NCI-H1048 (cell line): ENCODE results near the gene FFAR2.
"Not testable (repeated sequence)": the region's sequence is repeated elsewhere in the genome, so short reads cannot be mapped to it uniquely, and the experiment has no call there.

Experiments
- DNase-seq: peaks from one replicate; lab custom pipeline; 2025; lab: John Stamatoyannopoulos, UW

The FFAR2 gene

DNA sequence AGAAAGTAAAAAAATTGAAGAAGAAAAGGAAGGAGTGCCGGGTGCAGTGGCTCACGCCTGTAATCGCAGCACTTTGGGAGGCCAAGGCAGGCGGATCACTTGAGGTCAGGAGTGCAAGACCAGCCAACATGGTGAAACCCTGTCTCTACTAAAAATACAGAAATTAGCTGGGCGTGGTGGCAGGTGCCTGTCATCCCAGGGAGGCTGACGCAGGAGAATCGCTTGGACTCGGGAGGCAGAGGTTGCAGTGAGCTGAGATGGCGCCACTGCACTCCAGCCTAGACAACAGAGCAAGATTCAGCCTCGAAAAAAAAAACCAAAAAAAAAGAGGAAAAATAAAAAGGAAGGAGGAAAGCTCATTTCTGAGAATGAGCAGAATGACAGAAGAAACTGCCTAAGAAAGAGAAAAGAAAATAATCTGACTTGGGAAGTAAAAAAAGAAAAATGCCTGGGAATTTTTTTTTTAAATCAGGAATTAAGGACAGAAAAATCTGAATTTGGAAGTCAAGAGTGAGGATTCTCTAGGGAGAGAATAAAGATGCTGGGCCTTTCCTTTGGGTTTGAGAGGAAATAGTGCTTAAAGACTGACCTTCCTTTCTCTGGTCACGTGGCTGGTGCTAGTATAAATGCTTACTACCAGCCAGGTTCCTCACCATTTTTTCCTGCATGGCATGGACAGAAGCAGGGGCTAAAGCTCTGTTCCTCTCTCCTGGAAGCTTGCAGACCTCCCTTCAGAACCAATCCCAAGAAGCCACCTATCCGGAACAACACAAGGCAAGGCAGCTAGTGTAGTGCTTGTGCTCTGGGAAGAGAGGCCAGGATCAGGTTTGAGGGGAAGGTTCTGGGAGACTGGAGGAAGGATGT, at the start of gene FFAR2:
TSS of gene FFAR2 (plus strand) at position 652 of the 864 bp plus-strand sequence. CDS start 1,458 bp downstream, outside the sequence.
- DNase-seq, result no peak

DNA sequence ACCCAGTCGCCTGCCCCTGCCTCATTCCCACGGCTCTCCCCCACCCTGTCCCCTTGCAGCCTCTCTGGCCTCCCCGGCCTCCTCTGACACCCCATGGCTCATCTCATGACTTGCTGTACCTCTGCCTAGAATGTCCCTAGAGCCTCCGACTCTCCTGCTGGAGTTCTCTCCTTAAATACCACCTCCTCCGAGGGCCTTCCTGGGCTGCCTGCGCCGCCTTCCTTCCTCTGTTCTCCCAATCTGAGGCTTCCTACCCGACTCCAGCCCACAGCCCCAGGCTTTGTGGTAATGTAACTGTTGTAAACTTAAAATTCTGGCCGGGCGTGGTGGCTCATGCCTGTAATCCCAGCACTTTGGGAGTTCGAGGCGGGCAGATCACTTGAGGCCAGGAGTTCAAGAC, 49.5 kb upstream of the FFAR2 start:
- DNase-seq, result no peak

DNA sequence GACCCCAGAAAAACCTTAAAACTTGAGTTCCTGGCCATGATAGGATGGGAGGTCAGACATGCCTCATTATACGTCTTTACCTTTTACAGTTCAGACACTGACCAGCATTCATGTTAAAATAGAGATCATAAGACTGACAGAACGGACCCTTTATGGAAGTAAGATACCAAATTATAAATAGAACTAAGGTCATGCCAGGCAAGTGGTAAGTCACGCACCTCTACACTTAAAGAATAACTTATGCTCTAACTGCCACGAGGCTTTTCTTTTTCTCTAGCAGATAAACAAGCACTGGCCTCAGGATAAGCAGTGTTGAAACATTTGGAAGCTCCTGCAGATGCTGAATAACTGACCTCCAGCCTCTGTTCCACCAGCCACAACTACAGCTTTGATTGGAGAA, 48.8 kb upstream of the FFAR2 start:
- no peak for DNase-seq

DNA sequence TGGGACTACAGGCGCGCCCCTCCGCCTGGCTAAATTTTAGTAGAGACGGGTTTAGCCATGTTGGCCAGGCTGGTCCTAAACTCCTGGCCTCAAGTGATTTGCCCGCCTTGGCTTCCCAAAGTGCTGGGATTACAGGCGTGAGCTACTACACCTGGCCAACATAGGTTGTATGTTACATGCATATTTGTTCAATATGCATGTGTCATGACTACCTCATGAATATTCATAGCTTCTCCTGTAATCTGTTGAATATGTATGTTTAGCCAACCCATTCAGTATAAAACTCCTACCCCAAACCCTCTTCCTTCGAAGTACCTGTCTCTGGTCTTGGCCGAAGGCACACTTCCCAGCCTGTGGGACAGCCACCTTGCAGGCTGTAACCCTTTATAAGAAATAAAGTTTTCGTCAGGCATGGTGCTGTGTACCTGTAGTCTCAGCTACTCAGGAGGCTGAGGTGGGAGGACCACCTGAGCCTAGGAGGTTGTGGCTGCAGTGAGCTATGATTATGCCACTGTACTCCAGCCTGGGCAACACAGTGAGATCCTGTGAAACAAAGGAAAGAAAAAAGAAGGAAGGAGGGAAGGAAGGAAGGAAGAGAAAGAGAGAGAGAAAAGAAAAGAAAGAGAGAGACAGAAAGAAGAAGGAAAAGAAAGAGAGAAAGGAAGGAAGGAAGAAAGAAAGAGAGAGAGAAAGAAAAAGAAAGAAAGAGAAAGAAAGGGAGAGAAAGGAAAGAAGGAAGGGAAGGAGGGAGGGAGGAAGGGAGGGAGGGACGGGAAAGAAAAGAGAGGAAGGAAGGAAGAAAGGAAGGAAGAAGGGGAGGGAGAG, 47.9 kb upstream of the FFAR2 start:
- no peak for DNase-seq

DNA sequence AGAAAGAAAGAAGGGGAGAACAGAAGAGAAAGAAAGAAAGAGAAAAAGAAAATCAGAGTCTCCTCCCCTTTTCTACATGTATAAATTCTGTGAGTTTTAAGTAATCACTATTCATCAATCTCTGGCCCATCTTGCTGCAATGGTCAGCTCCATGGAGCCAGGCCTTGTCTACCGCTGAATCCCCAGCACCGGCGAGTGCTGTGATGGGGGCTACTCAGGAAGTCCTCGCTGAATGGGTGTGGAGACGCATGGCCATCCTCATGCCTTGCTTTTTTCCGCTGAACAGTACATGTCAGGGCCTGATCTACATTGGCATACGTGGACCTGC, 47.3 kb upstream of the FFAR2 start:
- no peak for DNase-seq

DNA sequence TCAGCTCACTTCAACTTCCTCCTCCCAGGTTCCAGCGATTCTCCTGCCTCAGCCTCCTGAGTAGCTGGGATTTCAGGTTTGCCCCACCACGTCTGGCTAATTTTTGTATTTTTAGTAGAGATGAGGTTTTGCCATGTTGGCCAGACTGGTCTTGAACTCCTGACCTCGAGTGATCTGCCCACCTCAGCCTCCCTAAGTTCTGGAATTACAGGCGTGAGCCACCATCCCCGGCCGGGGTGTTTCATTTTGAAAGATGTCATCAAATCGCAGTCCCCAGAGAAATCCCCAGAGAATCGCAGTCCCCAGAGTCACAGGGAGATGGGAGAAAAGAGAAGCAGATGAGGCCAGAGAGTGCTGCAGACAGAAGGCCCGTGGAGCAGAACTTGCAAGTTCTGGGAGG, 46.6 kb upstream of the FFAR2 start:
- not testable (repeated sequence) for DNase-seq

DNA sequence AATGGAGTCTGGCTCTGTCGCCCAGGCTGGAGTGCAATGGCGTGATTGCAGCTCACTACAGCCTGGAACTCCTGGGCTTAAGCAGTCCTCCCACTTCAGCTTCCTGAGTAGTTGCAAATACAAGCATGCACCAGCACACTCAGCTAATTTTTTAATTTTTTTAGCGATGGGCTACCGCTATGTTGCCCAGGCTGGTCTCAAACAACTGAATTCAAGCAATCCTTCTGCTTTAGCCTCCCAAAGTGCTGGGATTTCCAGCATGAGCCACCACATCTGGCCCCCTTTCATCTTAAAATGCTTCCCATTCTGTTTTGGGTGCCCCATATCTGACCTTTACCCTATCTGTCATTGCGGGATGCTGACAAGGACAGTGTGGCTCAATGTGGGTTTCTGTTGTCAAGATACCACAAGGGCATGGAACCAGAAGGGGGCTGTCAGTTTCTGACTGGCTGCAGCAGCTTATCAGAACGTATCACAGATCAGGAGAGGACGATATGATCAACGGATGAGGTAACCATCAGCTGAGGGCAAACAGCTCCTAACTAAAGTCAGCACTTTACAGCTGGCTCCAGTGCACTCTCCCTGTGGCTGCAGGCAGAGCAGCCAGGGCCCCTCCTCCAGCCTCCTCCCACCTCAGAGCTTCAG, 44.8 kb upstream of the FFAR2 start:
- no peak for DNase-seq

DNA sequence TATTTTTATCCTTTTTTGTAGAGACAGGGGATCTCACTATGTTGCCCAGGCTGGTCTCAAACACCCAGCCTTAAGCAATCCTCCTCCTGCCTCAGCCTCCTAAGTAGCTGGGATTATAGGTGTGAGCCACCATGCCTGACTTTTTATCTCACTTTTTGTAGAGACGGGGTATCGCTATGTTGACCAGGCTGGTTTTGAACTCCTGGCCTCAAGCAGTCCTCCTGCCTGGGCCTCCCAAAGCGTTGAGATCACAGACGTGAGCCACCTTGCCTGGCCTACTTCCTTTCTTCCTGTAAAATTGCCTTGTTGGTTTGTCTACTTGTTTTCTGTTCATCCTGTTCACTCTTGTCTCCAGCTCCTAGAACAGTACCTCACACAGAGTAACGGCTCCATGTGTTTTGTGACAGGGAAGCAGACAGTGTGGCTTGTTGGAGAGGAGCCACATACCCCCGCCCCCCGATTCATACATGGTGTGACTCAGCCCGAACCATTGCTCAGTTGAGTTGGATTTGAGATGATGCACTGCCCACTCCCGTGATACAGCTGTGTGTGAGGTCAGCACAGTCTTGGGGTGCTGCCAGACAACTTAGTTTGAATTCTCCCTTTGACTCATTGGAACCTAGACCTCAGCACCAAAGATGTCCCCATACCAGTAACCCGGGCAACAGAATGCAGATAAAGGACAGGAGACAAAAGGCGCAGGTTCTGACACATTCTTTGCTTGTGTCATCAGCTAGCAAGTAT, 43.0 kb upstream of the FFAR2 start:
- no peak for DNase-seq

DNA sequence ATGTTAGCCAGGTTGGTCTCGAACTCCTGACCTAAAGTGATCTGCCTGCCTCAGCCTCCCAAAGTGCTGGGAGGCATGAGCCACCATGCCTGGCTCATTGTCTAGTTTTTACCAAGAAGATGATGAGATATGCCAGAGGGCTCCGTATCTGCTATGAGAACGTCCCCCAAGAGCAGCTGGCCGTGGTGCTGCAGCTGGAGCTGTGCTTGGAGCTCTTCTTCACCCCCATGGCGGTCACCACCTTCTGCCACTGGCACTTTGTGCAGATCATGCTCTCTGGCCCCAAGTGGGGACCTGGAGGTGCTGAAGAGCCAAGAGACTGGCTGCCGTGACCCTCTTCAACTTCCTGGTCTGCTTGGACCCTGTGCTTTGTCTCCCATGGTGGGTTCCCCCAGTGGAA, 40.4 kb upstream of the FFAR2 start:
- DNase-seq, result no peak

DNA sequence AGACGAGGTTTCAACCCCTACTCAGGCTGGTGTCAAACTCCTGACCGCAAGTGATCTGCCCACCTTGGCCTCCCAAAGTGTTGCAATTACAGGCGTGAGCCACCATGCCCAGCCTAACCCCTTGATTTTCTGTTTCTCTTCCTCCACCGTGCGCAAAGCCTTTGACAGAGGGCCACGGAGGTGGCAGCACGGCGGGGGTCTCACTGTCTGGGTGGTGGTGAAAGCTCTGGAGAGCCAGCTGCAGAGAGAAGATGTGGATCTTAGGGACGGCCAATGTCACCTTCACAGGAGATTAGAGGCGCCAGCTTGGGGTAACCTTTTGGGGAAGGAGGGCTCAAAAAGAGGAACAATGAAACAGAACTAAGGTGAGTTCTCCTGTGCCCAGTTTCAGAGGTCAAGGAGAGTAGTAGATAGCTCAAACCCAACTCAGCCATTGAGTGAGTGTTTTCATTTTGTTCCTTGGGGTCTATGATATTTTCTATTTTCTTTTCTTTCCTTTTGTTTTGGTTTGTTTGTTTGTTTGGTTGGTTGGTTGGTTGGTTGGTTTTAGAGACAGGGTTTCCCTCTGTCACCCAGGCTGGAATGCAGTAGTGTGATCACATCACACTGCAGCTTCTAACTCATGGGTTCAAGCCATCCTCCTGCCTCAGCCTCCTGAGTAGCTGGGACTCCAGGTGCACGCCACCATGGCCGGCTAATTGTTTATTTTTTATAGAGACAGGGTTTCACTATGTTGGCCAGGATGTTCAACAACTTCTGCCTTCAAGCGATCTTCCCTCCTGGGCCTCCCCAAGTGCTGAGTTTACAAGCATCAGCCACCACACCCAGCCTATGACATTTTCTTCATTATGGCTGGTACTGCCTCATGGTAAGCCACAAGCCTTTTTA, 39.5 kb upstream of the FFAR2 start:
- no peak for DNase-seq

DNA sequence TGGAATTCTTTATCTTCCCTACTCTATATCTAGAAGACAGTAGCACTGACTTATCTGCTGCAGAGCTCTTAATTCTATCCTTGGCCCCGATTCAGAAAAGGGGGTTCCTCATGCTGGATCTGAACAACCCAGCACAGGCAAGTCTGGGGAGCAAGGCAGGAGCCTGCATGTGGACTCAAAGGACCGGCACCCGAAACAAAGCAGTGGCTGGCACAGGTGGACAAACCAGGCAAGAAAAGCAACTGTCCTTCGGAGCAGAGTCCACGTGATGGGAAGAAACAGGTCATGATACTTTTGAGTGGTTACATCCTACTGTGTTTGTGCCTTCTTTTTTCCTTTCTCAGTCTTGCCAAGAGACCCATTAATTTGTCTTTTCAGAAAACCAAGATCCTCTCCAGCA, 38.9 kb upstream of the FFAR2 start:
- DNase-seq, result no peak

DNA sequence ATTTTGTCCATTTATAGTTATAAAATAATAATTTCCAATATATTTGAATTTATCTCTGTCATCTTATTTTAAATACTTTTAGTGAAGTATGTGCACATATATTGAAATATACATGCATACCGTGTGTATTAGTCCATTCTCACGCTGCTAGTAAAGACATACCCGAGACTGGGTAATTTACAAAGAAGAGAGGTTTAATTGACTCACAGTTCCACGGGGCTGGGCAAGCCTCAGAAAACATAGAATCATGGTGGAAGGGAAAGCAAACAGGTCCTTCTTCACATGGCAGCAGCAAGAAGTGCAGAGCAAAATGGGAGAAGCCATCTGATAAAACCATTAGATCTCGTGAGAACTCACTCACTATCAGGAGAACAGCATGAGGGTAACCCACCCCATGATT, 37.6 kb upstream of the FFAR2 start:
- DNase-seq, result no peak

DNA sequence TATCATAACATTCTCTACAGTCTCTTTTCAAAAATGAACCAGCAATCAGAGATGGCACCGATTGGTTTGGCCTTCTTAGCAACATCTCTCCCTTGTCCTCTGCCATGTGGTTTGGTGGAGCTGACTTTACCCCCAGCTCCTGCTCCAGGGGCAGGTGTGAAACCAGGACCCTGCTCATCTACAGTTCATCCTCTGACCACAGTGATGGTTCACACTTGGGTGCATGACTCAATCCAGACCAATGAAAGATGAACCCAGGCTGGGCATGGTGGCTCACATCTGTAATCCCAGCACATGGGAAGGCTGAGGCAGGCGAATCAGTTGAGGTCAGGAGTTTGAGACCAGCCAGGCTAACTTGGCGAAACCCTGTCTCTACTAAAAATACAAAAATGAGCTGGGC, 33.6 kb upstream of the FFAR2 start:
- no peak for DNase-seq

DNA sequence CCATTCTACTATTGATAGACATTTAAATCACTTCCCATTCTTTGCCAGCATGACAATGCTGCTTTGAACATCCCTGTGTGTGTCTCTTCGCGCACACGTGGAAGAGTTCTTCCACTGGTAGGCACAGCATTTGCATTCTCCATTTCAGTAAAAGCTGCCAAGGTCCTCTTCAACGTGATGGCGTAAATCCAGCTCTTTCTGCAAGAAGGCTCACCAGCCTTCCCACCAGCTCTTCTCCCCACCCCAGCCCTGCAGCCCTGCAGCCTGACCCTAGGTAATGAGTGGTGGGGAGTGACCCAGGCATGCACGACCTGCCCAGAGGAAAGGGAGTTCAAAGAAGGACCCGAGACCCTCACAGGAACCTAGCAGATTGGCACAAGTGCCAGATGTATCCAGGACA, 31.7 kb upstream of the FFAR2 start:
- DNase-seq, result no peak

DNA sequence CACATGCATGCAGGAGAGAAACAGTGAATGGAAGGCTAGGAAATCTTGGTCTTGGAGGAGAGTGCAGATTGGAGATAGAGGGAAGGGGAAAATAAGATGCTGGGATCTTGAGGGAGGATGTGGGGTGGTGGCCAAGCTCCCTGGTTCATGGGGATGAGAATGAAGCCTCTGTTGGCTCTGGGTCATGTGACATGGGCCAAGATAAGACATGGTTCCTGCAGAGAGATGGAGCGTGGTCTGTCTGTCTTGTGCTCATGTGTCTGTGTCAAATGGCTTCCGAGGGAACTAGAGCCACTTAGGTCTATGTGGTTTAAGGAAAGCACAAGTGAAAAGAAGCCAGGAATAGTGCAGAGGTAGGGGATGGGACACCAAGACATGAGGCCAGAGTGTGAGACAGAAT, 30.8 kb upstream of the FFAR2 start:
- DNase-seq, result no peak

DNA sequence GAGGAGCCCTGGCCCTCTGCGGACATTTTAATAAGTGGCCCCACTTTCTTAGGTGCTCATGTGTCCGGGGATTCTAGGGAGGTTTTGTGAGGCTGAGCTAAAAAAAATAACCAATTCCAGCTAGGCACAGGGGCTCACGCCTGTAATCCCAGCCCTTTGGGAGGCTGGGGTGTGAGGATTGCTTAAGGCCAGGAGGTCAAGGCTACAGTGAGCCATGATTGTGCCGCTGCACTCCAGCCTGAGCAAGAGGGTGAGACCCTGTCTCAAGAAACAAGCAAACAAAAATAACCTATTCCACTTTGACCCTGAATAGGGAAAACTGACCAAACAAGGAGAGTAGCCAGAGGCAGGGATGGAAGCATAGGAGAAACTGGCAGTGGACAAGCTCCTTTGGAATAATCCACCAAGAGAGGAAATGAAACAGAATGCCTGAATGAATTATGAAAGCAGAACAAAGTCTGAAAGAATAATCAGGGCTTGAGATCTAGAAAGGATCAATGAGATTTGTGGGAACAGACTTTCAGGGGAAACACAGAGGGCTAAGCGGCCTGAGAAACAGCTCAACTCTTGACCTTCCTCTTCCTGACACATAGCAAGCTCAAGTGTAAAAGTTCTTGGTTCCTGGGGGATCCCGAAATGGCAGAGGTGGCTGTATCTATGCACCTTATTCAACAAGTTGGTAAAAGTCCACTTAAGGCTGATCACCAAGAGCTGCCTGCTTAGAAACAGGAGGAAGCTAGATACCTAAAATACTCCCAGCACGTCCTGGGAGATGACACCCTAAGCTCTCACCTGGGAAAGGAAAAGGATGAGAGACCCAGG, 30.1 kb upstream of the FFAR2 start:
- DNase-seq, result no peak

DNA sequence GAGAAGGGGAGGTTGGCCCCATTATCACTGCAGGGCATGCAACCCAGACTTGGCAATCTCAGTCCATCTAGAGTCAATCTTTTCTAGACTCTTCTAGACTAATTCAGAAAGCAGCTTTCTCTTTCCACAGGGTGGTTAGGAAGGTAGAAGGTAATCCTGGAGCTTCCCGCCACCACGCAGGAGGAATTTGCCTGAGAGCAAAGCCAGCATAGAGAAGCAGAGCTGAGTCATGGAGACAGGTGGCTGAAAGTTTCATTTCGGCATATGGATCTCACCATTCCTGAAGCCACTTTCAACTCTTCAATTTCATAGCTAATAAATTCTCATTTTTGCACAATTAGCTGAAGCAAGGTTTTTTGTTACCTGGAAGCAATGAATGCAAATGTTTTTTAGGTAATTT, 29.0 kb upstream of the FFAR2 start:
- DNase-seq, result no peak

DNA sequence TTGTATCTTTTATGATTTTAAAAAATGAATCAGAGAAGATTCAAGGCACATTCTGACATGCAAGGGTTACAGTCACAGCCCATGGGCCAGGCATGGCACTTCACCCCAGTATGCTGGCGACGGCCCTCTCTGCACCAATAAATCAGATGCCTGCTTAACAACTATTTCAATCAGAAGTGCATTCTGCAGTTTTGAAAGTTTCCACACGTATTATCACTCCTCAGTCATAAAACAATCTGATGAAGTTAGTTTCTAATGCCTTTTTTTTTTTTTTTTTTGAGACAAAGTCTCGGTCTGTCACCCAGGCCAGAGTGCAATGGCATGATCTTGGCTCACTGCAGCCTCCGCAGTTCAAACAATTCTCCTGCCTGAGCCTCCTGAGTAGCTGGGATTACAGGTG, 28.3 kb upstream of the FFAR2 start:
- DNase-seq, result no peak

DNA sequence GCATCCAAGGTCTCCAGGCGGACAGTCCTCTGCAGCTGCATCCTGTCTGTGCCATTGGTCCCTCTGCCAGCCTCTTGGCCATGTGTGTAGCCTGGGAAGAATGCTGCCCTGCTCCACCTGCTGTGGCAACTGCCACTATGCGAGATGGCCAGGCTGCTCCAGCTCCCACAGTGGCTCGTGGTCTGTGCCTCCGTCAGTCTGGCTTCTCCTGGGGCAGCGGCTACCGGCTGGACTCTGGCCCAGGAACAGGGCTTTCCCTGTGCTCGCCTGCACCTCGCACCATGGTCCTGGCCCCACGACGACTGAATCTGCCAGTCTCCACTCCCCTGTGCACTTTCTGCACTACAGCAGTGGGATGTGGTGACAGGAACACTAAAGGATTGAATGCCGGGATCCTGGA, 26.7 kb upstream of the FFAR2 start:
- DNase-seq, result no peak

DNA sequence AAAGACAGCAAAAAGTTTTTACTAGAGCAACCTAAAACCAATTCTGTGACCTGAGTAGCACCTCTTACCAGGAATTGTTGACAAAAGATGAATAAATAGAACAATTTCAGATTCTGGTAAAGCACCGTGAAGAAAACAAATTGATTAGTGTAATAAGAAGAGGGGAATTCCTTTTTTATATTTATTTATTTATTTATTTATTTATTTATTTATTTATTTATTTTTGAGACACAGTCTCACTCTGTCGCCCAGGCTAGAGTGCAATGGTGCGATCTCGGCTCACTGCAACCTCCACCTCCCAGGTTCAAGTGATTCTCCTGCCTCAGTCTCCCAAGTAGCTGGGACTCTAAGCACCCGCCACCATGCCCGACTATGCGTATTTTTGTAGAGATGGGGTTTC, 24.7 kb upstream of the FFAR2 start:
- not testable (repeated sequence) for DNase-seq
